CD4-positive, alpha-beta T cell (primary cell): Measurements from ENCODE around the gene PRRX2. TPM values are rescaled to one million over a fixed set of nuclear protein-coding genes. Genes with fewer than 3 reads are reported as not detected.

Source experiments
- ATAC-seq: fragments of 200-7000 bp; cut with Tn5 transposase; one replicate; pipeline ENCODE4 v1.10.0; 2022; ENCODE audit warnings: mild to moderate bottlenecking; ENCODE audit not compliant: poor library complexity
- CTCF ChIA-PET: fragments of 350-600 bp; sonication (Branson Sonifier 250); formaldehyde crosslinking; loops from one replicate; lab custom pipeline; 2021; ENCODE audit warnings: antibody characterized with exemption, inconsistent platforms; lab: Charles Lee
- POLR2A ChIA-PET: fragments of 350-600 bp; sonication (Branson Sonifier 250); formaldehyde crosslinking; loops from one replicate; lab custom pipeline; 2021; ENCODE audit warnings: antibody characterized with exemption, inconsistent platforms; lab: Charles Lee
- DNase-seq, 14 experiments: peaks; one replicate each; pipeline ENCODE4 v3.0.0-alpha.2; 2013 to 2020; ENCODE audit warnings: mixed read lengths in 2 of 14
- H3K27ac ChIP-seq, 2 donors: one replicate each; pipeline versions ENCODE4 v1.5.1 to v1.7.0; 2013; ENCODE audit warnings: low read length in 2 of 2, low read depth in 1 of 2, mild to moderate bottlenecking in 1 of 2
- H3K27me3 ChIP-seq, 2 experiments: 1 replicate in 1 of 2; 2 replicates in 1 of 2; pipeline versions ENCODE4 v1.6.1 to v1.7.0; 2013; ENCODE audit warnings: low read length in 2 of 2, control low read depth in 1 of 2, mild to moderate bottlenecking in 1 of 2, moderate library complexity in 1 of 2; ENCODE audit not compliant: insufficient read depth in 2 of 2, control insufficient read depth in 1 of 2
- H3K36me3 ChIP-seq: one replicate; pipeline ENCODE4 v1.6.1; 2013; ENCODE audit warnings: low read length, control low read depth; ENCODE audit not compliant: insufficient read depth
- H3K4me1 ChIP-seq: one replicate; pipeline ENCODE4 v1.6.1; 2013; ENCODE audit warnings: low read length, control low read depth; ENCODE audit not compliant: insufficient read depth
- H3K4me3 ChIP-seq: one replicate; pipeline ENCODE4 v1.5.1; 2013; ENCODE audit warnings: mild to moderate bottlenecking, low read length, moderate library complexity
- H3K9me3 ChIP-seq, 2 experiments: 1 replicate in 1 of 2; 2 replicates in 1 of 2; pipeline versions ENCODE4 v1.6.1 to v1.7.0; 2013; ENCODE audit warnings: low read length in 2 of 2, mild to moderate bottlenecking in 2 of 2, control low read depth in 1 of 2, moderate library complexity in 1 of 2; ENCODE audit not compliant: control insufficient read depth in 1 of 2, insufficient read depth in 1 of 2
- H3K27ac Mint-ChIP-seq: one replicate; pipeline ENCODE4 v1.8.0; 2020; ENCODE audit warnings: mixed read lengths
- H3K27me3 Mint-ChIP-seq: one replicate; pipeline ENCODE4 v1.8.0; 2021; ENCODE audit warnings: mixed read lengths
- H3K36me3 Mint-ChIP-seq: one replicate; pipeline ENCODE4 v1.8.0; 2021; ENCODE audit warnings: low read depth, mixed read lengths
- H3K4me1 Mint-ChIP-seq: one replicate; pipeline ENCODE4 v1.8.0; 2021; ENCODE audit warnings: low read depth, mixed read lengths
- H3K4me3 Mint-ChIP-seq: one replicate; pipeline ENCODE4 v1.8.0; 2020; ENCODE audit warnings: mild to moderate bottlenecking, mixed read lengths
- H3K9me3 Mint-ChIP-seq: one replicate; pipeline ENCODE4 v1.8.0; 2020; ENCODE audit warnings: mixed read lengths
- intact Hi-C, 2 experiments: fragments of 100-400 bp; cut with DNase I in 1 of 2; cut with micrococcal nuclease in 1 of 2; formaldehyde crosslinking; loops; one replicate each; pipeline versions ENCODE4 v1.15.1 to v1.9.0; 2023 to 2025; cut with DNase I, micrococcal nuclease
- total RNA-seq, 174 experiments: library from RNA in 2 of 174; stranded (reverse) in 2 of 174; gene quantifications; one replicate each; pipeline ENCODE4 v1.2.3 and lab custom pipeline; 2021 to 2026
- TF ChIP-seq, protein P1 (sequence below): fragments of 200-600 bp; IDR thresholded peaks from one replicate; pipeline ENCODE4 v1.8.0; 2022; ENCODE audit warnings: antibody characterized with exemption, mild to moderate bottlenecking

The PRRX2 gene
- total RNA-seq, 2 experiments from 2014 or later: not detected

DNA sequence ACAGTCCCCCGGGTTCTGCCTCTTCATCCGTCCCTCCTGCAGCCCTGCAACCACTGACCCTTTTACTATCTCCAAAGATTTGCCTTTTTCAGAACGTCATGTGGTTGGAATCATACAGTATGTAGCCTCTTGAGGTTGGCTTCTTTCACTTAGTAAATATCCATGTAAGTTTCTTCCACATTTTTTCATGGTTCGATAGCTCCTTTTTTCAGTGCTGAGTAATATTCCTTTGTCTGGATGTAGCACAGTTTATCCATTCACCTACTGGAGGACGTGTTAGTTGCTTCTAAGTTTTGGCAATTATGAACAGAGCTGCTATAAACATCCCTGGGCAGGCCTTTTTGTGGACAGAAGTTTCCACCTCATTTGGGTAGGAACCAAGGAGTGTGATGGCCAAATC, 27.1 kb downstream of the PRRX2 start:
- H3K9me3 Mint-ChIP-seq: no peaks in the 10 kb centered on the region
- peaks cover 33% of the 10 kb centered on the region for H3K27me3 Mint-ChIP-seq
- DNase-seq (no peak), ATAC-seq (no peak)
- no peak overlapping the region for H3K4me3 Mint-ChIP-seq
- Histone ChIP-seq H3K27ac (no peak overlapping the region), H3K36me3 (no peaks in the 10 kb centered on the region), H3K4me3 (no peak overlapping the region), H3K4me1 (peaks cover 3% of the 10 kb centered on the region), H3K27me3 (peaks cover 7 to 25% of the 10 kb centered on the region in 2 experiments), H3K9me3 (no peaks in the 10 kb centered on the region)
- H3K4me1 Mint-ChIP-seq: no peaks in the 10 kb centered on the region
- H3K27ac Mint-ChIP-seq: no peak overlapping the region
- intact Hi-C loops: no loop called here
- H3K36me3 Mint-ChIP-seq: no peaks in the 10 kb centered on the region
- TF ChIP-seq, protein P1, sequence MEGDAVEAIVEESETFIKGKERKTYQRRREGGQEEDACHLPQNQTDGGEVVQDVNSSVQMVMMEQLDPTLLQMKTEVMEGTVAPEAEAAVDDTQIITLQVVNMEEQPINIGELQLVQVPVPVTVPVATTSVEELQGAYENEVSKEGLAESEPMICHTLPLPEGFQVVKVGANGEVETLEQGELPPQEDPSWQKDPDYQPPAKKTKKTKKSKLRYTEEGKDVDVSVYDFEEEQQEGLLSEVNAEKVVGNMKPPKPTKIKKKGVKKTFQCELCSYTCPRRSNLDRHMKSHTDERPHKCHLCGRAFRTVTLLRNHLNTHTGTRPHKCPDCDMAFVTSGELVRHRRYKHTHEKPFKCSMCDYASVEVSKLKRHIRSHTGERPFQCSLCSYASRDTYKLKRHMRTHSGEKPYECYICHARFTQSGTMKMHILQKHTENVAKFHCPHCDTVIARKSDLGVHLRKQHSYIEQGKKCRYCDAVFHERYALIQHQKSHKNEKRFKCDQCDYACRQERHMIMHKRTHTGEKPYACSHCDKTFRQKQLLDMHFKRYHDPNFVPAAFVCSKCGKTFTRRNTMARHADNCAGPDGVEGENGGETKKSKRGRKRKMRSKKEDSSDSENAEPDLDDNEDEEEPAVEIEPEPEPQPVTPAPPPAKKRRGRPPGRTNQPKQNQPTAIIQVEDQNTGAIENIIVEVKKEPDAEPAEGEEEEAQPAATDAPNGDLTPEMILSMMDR: no peak
- ChIA-PET CTCF (no interaction called here), POLR2A (no interaction called here)

GRCh38 chr9:129693741-129694140, 28.3 kb downstream of the PRRX2 start:
- H3K9me3 ChIP-seq: no peaks in the 10 kb centered on the region
- no peak for DNase-seq
- H3K4me3 ChIP-seq: no peak overlapping the region
- peaks cover 39% of the 10 kb centered on the region for H3K27me3 Mint-ChIP-seq
- ChIA-PET POLR2A (no interaction called here), CTCF (no interaction called here)
- H3K4me1 Mint-ChIP-seq: no peaks in the 10 kb centered on the region
- TF ChIP-seq, protein P1: no peak
- ATAC-seq: no peak
- no peaks in the 10 kb centered on the region for H3K36me3 ChIP-seq
- H3K36me3 Mint-ChIP-seq: no peaks in the 10 kb centered on the region
- H3K27ac ChIP-seq: no peak overlapping the region
- peaks cover 3% of the 10 kb centered on the region for H3K4me1 ChIP-seq
- H3K4me3 Mint-ChIP-seq: no peak overlapping the region
- no peak overlapping the region for H3K27ac Mint-ChIP-seq
- H3K9me3 Mint-ChIP-seq: no peaks in the 10 kb centered on the region
- H3K27me3 ChIP-seq: peaks cover 18 to 34% of the 10 kb centered on the region in 2 experiments
- intact Hi-C loops: no loop called here

DNA sequence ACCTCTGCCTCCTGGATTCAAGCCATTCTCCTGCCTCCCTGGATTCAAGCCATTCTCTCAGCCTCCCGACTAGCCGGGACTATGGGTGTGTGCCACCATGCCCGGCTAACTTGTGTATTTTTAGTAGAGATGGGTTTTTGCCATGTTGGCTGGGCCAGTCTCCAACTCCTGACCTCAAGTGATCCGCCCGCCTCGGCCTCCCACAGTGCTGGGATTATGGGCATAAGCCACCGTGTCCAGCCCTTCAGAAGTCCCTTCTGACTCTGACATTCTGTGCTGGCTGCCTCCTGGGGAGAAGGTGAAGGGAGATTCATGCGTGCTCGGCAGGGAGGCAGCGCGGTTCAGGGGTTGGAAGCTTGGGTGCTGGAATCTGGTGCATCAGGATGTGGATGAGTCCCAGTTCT, 28.8 kb downstream of the PRRX2 start:
- no peaks in the 10 kb centered on the region for H3K36me3 Mint-ChIP-seq
- ATAC-seq: no peak
- no peak overlapping the region for H3K4me3 Mint-ChIP-seq
- intact Hi-C loops: no loop called here
- H3K9me3 Mint-ChIP-seq: no peaks in the 10 kb centered on the region
- H3K4me1 Mint-ChIP-seq: no peaks in the 10 kb centered on the region
- Histone ChIP-seq H3K27ac (no peak overlapping the region), H3K27me3 (peaks cover 18 to 38% of the 10 kb centered on the region in 2 experiments), H3K36me3 (no peaks in the 10 kb centered on the region), H3K9me3 (no peaks in the 10 kb centered on the region), H3K4me1 (peaks cover 3% of the 10 kb centered on the region), H3K4me3 (no peak overlapping the region)
- POLR2A ChIA-PET: no interaction called here
- H3K27ac Mint-ChIP-seq: no peak overlapping the region
- peaks cover 44% of the 10 kb centered on the region for H3K27me3 Mint-ChIP-seq
- TF ChIP-seq, protein P1: no peak
- DNase-seq: no peak
- CTCF ChIA-PET: no interaction called here
